Karpas-422 (cell line): ENCODE data around the gene GPR31. TPM values are rescaled to one million over a fixed set of nuclear protein-coding genes. Genes with fewer than 3 reads are reported as not detected.
A peak's percentile ranks its signal among the peaks of the same experiment; 100 is the strongest.

ENCODE experiments used
- DNase-seq: peaks from one replicate; pipeline ENCODE4 v3.0.0-alpha.2; 2015
- H2AFZ ChIP-seq: fragments of 200-600 bp; sonication (generic); 2 replicates; pipeline ENCODE4 v1.6.1; 2014; ENCODE audit warnings: antibody characterized with exemption, low read length, mixed read lengths
- H3K27ac ChIP-seq: fragments of 200-600 bp; sonication (generic); 2 replicates; pipeline ENCODE4 v1.5.1; 2014; ENCODE audit warnings: mild to moderate bottlenecking, low read length, moderate library complexity
- H3K27me3 ChIP-seq: fragments of 200-600 bp; sonication (generic); 2 replicates; pipeline ENCODE4 v1.6.1; 2014; ENCODE audit warnings: low read length, mixed read lengths
- H3K36me3 ChIP-seq: fragments of 200-600 bp; sonication (generic); 2 replicates; pipeline ENCODE4 v1.6.1; 2014; ENCODE audit warnings: low read length, mixed read lengths; ENCODE audit not compliant: insufficient read depth
- H3K4me1 ChIP-seq: fragments of 200-600 bp; sonication (generic); 2 replicates; pipeline ENCODE4 v1.6.1; 2014; ENCODE audit warnings: mild to moderate bottlenecking, low read length, mixed read lengths
- H3K4me2 ChIP-seq: fragments of 200-600 bp; sonication (generic); 2 replicates; pipeline ENCODE4 v1.6.1; 2014; ENCODE audit warnings: low read length, low read depth, mild to moderate bottlenecking; ENCODE audit not compliant: poor library complexity, severe bottlenecking
- H3K4me3 ChIP-seq: fragments of 200-600 bp; sonication (generic); 2 replicates; pipeline ENCODE4 v1.5.1; 2014; ENCODE audit warnings: mild to moderate bottlenecking, antibody characterized with exemption, low read length, mixed read lengths
- H3K79me2 ChIP-seq: fragments of 200-600 bp; sonication (generic); 2 replicates; pipeline ENCODE4 v1.6.1; 2014; ENCODE audit warnings: mild to moderate bottlenecking, low read length, mixed read lengths
- H3K9ac ChIP-seq: fragments of 200-600 bp; sonication (generic); 2 replicates; pipeline ENCODE4 v1.6.0; 2014; ENCODE audit warnings: low read length
- H3K9me2 ChIP-seq: fragments of 200-600 bp; sonication (generic), shearing (Covaris generic); replicated peaks from 2 replicates; pipeline ENCODE4 v1.6.0; 2014; ENCODE audit warnings: mild to moderate bottlenecking, low read length, moderate library complexity; ENCODE audit not compliant: insufficient read depth
- H3K9me3 ChIP-seq: fragments of 300-700, 200-600 bp; sonication (generic); 2 replicates; pipeline ENCODE4 v1.6.1; 2014; ENCODE audit warnings: low read length, mixed read lengths
- H4K20me1 ChIP-seq: fragments of 200-600 bp; sonication (generic); 2 replicates; pipeline ENCODE4 v1.6.1; 2014; ENCODE audit warnings: mild to moderate bottlenecking, antibody characterized with exemption, low read length, low read depth; ENCODE audit not compliant: insufficient read depth
- total RNA-seq: library from RNA; depleted of rRNA; stranded (reverse); fragments of >200 nt; shearing (Covaris generic); gene quantifications from 2 replicates; pipeline ENCODE4 v1.2.3, GENCODE V29; 2014; ENCODE audit warnings: low replicate concordance

GPR31 gene
- total RNA-seq, 1 experiment from 2014 or later: not detected

- peak; percentile 10 for DNase-seq
- Histone ChIP-seq H3K36me3 (no peaks in the 10 kb centered on the region), H3K9me3 (no peaks in the 10 kb centered on the region), H3K79me2 (no peaks in the 10 kb centered on the region), H4K20me1 (no peaks in the 10 kb centered on the region; the same call in 1 of the 2 replicates), H2AFZ (no peak overlapping the region), H3K27me3 (no peaks in the 10 kb centered on the region), H3K9me2 (no peaks in the 10 kb centered on the region), H3K4me2 (no peak overlapping the region), H3K9ac (no peak overlapping the region), H3K4me3 (no peak overlapping the region), H3K27ac (no peak overlapping the region), H3K4me1 (no peaks in the 10 kb centered on the region)
Measured at GRCh38 chr6:167162591-167162990, 4.8 kb upstream of the GPR31 start.

DNA sequence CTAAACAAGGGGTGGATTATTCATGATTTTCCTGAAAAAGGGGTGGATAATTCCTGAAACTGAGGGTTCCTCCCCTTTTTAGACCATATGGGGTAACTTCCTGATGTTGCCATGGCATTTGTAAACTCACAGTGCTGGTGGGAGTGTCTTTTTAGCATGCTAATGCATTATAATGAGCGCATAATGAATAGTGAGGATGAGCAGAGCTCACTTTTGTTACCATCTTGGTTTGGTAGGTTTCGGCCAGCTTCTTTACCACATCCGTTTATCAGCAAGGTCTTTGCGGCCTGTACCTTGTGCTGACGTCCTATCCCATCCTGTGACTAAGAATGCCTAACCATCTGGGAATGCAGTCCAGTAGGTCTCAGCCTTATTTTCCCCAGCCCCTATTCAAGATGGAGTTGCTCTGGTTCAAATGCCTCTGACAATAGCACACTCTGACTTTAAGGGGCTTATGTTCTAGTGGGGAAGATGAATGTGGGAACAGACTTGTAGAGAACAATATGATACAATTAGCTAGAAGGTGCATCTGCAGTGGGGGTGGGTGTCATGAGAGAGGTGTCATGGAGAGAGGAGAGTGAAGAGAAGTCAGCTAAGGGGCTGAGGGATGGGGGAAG is 4.2 kb upstream of the GPR31 start:
- H3K36me3 ChIP-seq: no peaks in the 10 kb centered on the region
- H3K9me2 ChIP-seq: no peaks in the 10 kb centered on the region
- no peaks in the 10 kb centered on the region; the same call in 1 of the 2 replicates for H4K20me1 ChIP-seq
- no peak overlapping the region for H3K9ac ChIP-seq
- no peaks in the 10 kb centered on the region for H3K79me2 ChIP-seq
- no peak overlapping the region for H3K4me2 ChIP-seq
- no peak overlapping the region for H2AFZ ChIP-seq
- H3K27ac ChIP-seq: no peak overlapping the region
- H3K27me3 ChIP-seq: no peaks in the 10 kb centered on the region
- H3K9me3 ChIP-seq: no peaks in the 10 kb centered on the region
- peak; percentile 29 for DNase-seq
- no peak overlapping the region for H3K4me3 ChIP-seq
- no peaks in the 10 kb centered on the region for H3K4me1 ChIP-seq

- H3K4me1 ChIP-seq: peaks cover 14% of the 10 kb centered on the region
- H3K36me3 ChIP-seq: no peaks in the 10 kb centered on the region
- H3K9me2 ChIP-seq: no peaks in the 10 kb centered on the region
- no peaks in the 10 kb centered on the region for H3K79me2 ChIP-seq
- DNase-seq: no peak
- H2AFZ ChIP-seq: no peak overlapping the region
- no peak overlapping the region for H3K9ac ChIP-seq
- no peak overlapping the region for H3K4me3 ChIP-seq
- H3K27ac ChIP-seq: no peak overlapping the region
- no peaks in the 10 kb centered on the region; the same call in 1 of the 2 replicates for H4K20me1 ChIP-seq
- H3K4me2 ChIP-seq: no peak overlapping the region
- H3K27me3 ChIP-seq: no peaks in the 10 kb centered on the region
- no peaks in the 10 kb centered on the region for H3K9me3 ChIP-seq
Measured at GRCh38 chr6:167157414-167157813, 366 bp downstream of the GPR31 start.

- peaks cover 19% of the 10 kb centered on the region for H3K4me1 ChIP-seq
- H3K27me3 ChIP-seq: no peaks in the 10 kb centered on the region
- no peaks in the 10 kb centered on the region for H3K79me2 ChIP-seq
- H2AFZ ChIP-seq: no peak overlapping the region
- no peaks in the 10 kb centered on the region for H3K36me3 ChIP-seq
- H3K4me3 ChIP-seq: no peak overlapping the region
- no peak overlapping the region for H3K4me2 ChIP-seq
- H3K9me3 ChIP-seq: no peaks in the 10 kb centered on the region
- no peak overlapping the region for H3K27ac ChIP-seq
- no peak overlapping the region for H3K9ac ChIP-seq
- no peak for DNase-seq
- H3K9me2 ChIP-seq: no peaks in the 10 kb centered on the region
- H4K20me1 ChIP-seq: no peaks in the 10 kb centered on the region
Measured at GRCh38 chr6:167154895-167155294, 2.9 kb downstream of the GPR31 start.

GRCh38 chr6:167154291-167154690 is 3.5 kb downstream of the GPR31 start:
- Histone ChIP-seq H3K4me3 (no peak overlapping the region), H3K4me2 (no peak overlapping the region), H3K79me2 (no peaks in the 10 kb centered on the region), H3K4me1 (peaks cover 19% of the 10 kb centered on the region), H3K9me2 (no peaks in the 10 kb centered on the region), H2AFZ (no peak overlapping the region), H4K20me1 (no peaks in the 10 kb centered on the region), H3K27ac (no peak overlapping the region), H3K9ac (no peak overlapping the region), H3K9me3 (no peaks in the 10 kb centered on the region), H3K27me3 (no peaks in the 10 kb centered on the region), H3K36me3 (no peaks in the 10 kb centered on the region)
- no peak for DNase-seq

- Histone ChIP-seq H3K27me3 (no peaks in the 10 kb centered on the region), H3K36me3 (no peaks in the 10 kb centered on the region), H3K4me1 (peaks cover 19% of the 10 kb centered on the region), H3K9ac (peak overlapping the region; percentile 39), H3K27ac (no peak overlapping the region), H3K4me3 (peak overlapping the region; percentile 52), H3K9me2 (no peaks in the 10 kb centered on the region), H4K20me1 (no peaks in the 10 kb centered on the region), H3K79me2 (no peaks in the 10 kb centered on the region), H3K9me3 (no peaks in the 10 kb centered on the region), H3K4me2 (peak overlapping the region; percentile 61), H2AFZ (peak overlapping the region; percentile 53; the same call in 1 of the 2 replicates)
- peak; percentile 53 for DNase-seq
Measured at GRCh38 chr6:167153521-167153959, 4.2 kb downstream of the GPR31 start.

DNA sequence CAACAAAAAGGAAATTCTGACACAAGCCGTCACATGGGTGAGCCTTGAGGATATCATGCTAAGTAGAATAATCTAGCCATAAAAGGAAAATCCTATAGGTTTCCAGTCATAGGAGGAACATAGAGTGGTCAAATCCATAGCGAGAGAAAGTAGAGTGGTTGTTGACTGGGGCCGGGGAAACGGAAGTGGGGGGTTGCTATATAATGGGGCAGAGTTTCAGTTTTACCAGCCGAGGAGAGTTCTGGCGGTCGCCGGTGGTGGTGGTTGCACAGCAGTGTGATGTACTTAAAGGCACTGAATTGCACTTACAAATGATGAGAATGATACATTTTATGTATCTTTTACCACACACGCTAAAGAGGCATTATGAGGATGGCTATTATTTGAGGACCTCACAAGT is 4.9 kb downstream of the GPR31 start:
- H4K20me1 ChIP-seq: no peaks in the 10 kb centered on the region
- H3K9me3 ChIP-seq: no peaks in the 10 kb centered on the region
- no peak overlapping the region for H2AFZ ChIP-seq
- no peaks in the 10 kb centered on the region for H3K9me2 ChIP-seq
- no peaks in the 10 kb centered on the region for H3K79me2 ChIP-seq
- H3K4me3 ChIP-seq: peak overlapping the region; percentile 52
- H3K36me3 ChIP-seq: no peaks in the 10 kb centered on the region
- peak overlapping the region; percentile 61 for H3K4me2 ChIP-seq
- peak overlapping the region; percentile 39; the same call in 1 of the 2 replicates for H3K9ac ChIP-seq
- no peaks in the 10 kb centered on the region for H3K27me3 ChIP-seq
- DNase-seq: peak; percentile 52
- H3K27ac ChIP-seq: no peak overlapping the region
- peaks cover 19% of the 10 kb centered on the region for H3K4me1 ChIP-seq

DNA sequence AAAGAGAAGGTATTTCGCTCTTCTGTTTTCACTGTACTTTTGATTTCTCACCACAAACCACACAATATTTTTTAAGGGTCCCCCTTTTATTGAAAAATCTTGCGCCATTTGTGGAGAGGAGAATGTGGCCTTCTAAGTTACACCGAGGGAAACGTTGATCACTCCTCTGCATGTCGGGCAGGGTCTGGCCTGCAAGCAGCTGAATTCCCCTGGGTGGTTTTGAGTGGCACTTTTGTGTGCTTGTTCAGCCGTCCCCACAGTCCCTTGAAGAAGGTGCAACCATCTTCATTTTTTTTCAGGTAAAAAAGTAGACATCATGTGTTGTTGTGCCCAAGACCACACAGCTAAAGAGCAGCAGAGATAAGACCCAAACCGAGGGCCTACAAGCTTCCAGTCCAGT is 6.1 kb downstream of the GPR31 start:
- DNase-seq: no peak
- Histone ChIP-seq H3K9me2 (no peaks in the 10 kb centered on the region), H4K20me1 (no peaks in the 10 kb centered on the region), H3K9ac (no peak overlapping the region), H3K4me2 (peak overlapping the region; percentile 10), H3K27ac (no peak overlapping the region), H3K79me2 (no peaks in the 10 kb centered on the region), H2AFZ (no peak overlapping the region), H3K9me3 (no peaks in the 10 kb centered on the region), H3K36me3 (no peaks in the 10 kb centered on the region), H3K27me3 (no peaks in the 10 kb centered on the region), H3K4me1 (peaks cover 19% of the 10 kb centered on the region), H3K4me3 (no peak overlapping the region)
